ENCODE data around the gene STMND1. TPM values are rescaled to one million over a fixed set of nuclear protein-coding genes. Genes with fewer than 3 reads are reported as not detected.

Gene STMND1
- total RNA-seq, 2 experiments from 2014 or later: not detected

GRCh38 chr6:17098538-17098937 is 3.3 kb upstream of the STMND1 start:
- ATAC-seq (no peak), DNase-seq (no peak)
- H3K4me1 Mint-ChIP-seq (ENCODE audit: low read depth): peaks cover 6% of the 10 kb centered on the region
- no peak for TF ChIP-seq CTCF (IDR thresholded peaks at IDR 0.05)
- H3K27me3 Mint-ChIP-seq: peaks cover 26% of the 10 kb centered on the region
- CTCF ChIA-PET: interaction anchor here (0.9 to 1.8 kb wide), 2 partner anchors 12 kb away, joined by 3 to 8 read pairs; no protein-coding TSS in a partner anchor
- intact Hi-C loops (cut with micrococcal nuclease): no loop called here
- no peak overlapping the region for H3K4me3 Mint-ChIP-seq
- no peaks in the 10 kb centered on the region for H3K36me3 Mint-ChIP-seq (ENCODE audit: low read depth)
- no peak overlapping the region for H3K27ac Mint-ChIP-seq
- H3K9me3 Mint-ChIP-seq: no peaks in the 10 kb centered on the region
- POLR2A ChIA-PET: no interaction called here

- H3K36me3 Mint-ChIP-seq (ENCODE audit: low read depth): no peaks in the 10 kb centered on the region
- intact Hi-C loops (cut with micrococcal nuclease): no loop called here
- peaks cover 6% of the 10 kb centered on the region for H3K4me1 Mint-ChIP-seq (ENCODE audit: low read depth)
- POLR2A ChIA-PET: no interaction called here
- DNase-seq (no peak), ATAC-seq (no peak)
- no peak overlapping the region for H3K27ac Mint-ChIP-seq
- no peak overlapping the region for H3K4me3 Mint-ChIP-seq
- CTCF ChIA-PET: interaction anchor here (0.9 to 1.8 kb wide), 3 partner anchors 11 to 768 kb away, joined by 3 to 8 read pairs (median 3); no protein-coding TSS in a partner anchor
- TF ChIP-seq CTCF (IDR thresholded peaks at IDR 0.05): no peak
- no peaks in the 10 kb centered on the region for H3K9me3 Mint-ChIP-seq
- H3K27me3 Mint-ChIP-seq: peaks cover 33% of the 10 kb centered on the region
These were observed 2.3 kb upstream of the STMND1 start for GRCh38 chr6:17099401-17100059.

- TF ChIP-seq CTCF (IDR thresholded peaks at IDR 0.05): no peak
- H3K4me1 Mint-ChIP-seq (ENCODE audit: low read depth): peaks cover 6% of the 10 kb centered on the region
- no peaks in the 10 kb centered on the region for H3K36me3 Mint-ChIP-seq (ENCODE audit: low read depth)
- intact Hi-C loops (cut with micrococcal nuclease): no loop called here
- DNase-seq (no peak), ATAC-seq (no peak)
- CTCF ChIA-PET: interaction anchor here (0.6 kb wide), 1 partner anchor 864 kb away, joined by 4 read pairs; no protein-coding TSS in a partner anchor
- H3K27me3 Mint-ChIP-seq: peaks cover 34% of the 10 kb centered on the region
- POLR2A ChIA-PET: interaction anchor here (0.7 kb wide), 1 partner anchor 596 kb away, joined by 3 read pairs; no protein-coding TSS in a partner anchor
- H3K9me3 Mint-ChIP-seq: no peaks in the 10 kb centered on the region
- no peak overlapping the region for H3K27ac Mint-ChIP-seq
- no peak overlapping the region for H3K4me3 Mint-ChIP-seq
These were observed 1.0 kb upstream of the STMND1 start for GRCh38 chr6:17100806-17101205.

- ATAC-seq (no peak), DNase-seq (no peak)
- Mint-ChIP-seq H3K4me1 (ENCODE audit: low read depth) (peaks cover 6% of the 10 kb centered on the region), H3K27me3 (peaks cover 38% of the 10 kb centered on the region), H3K27ac (no peak overlapping the region), H3K9me3 (no peaks in the 10 kb centered on the region), H3K4me3 (no peak overlapping the region), H3K36me3 (ENCODE audit: low read depth) (no peaks in the 10 kb centered on the region)
- TF ChIP-seq CTCF (IDR thresholded peaks at IDR 0.05): no peak
- POLR2A ChIA-PET: no interaction called here
- CTCF ChIA-PET: no interaction called here
- intact Hi-C loops (cut with micrococcal nuclease): no loop called here
These were observed 514 bp downstream of the STMND1 start for GRCh38 chr6:17102258-17102870.

GRCh38 chr6:17103715-17104114 is 1.9 kb downstream of the STMND1 start:
- ATAC-seq (no peak), DNase-seq (no peak)
- Mint-ChIP-seq H3K27ac (no peak overlapping the region), H3K9me3 (no peaks in the 10 kb centered on the region), H3K36me3 (ENCODE audit: low read depth) (no peaks in the 10 kb centered on the region), H3K4me3 (no peak overlapping the region), H3K4me1 (ENCODE audit: low read depth) (peaks cover 6% of the 10 kb centered on the region), H3K27me3 (peaks cover 36% of the 10 kb centered on the region)
- ChIA-PET POLR2A (no interaction called here), CTCF (no interaction called here)
- intact Hi-C loops (cut with micrococcal nuclease): no loop called here
- peak; percentile 14 for TF ChIP-seq CTCF (IDR thresholded peaks at IDR 0.05)

Data from activated CD8-positive, alpha-beta T cell treated with anti-CD3 and anti-CD28 coated beads for 36 hours (primary cell).